ENCODE measurements around the gene CHST14.

The CHST14 gene

GRCh38 chr15:40512440-40512839 is 41.7 kb downstream of the CHST14 start:
- Histone ChIP-seq H2BK5ac (ENCODE audit: low read length) (no peak overlapping the region), H3K79me2 (ENCODE audit: control insufficient read depth, insufficient read depth, low read length) (no peaks in the 10 kb centered on the region), H3K36me3 (ENCODE audit: control insufficient read depth, insufficient read depth, low read length) (no peaks in the 10 kb centered on the region), H3K27me3 (ENCODE audit: insufficient read depth, low read length, poor library complexity) (peaks cover 6% of the 10 kb centered on the region), H4K8ac (ENCODE audit: low read depth, low read length) (no peak overlapping the region), H3K79me1 (ENCODE audit: low read length) (no peaks in the 10 kb centered on the region), H3K18ac (ENCODE audit: low read length) (no peak overlapping the region), H2BK15ac (replicated peaks; ENCODE audit: low read depth) (no peak overlapping the region), H3K27ac (ENCODE audit: low read depth, low read length) (no peak overlapping the region), H3K56ac (ENCODE audit: low read length) (peak overlapping the region; percentile 93), H3K4ac (ENCODE audit: low read depth, low read length) (no peak overlapping the region), H3K4me2 (ENCODE audit: low read length) (no peak overlapping the region), H3K4me3 (ENCODE audit: low read length) (no peak overlapping the region), H3K4me1 (ENCODE audit: control insufficient read depth, low read depth, low read length) (no peaks in the 10 kb centered on the region), H4K5ac (ENCODE audit: low read length) (no peak overlapping the region), H2BK120ac (ENCODE audit: low read depth, low read length) (no peak overlapping the region), H3K9ac (ENCODE audit: low read length) (no peak overlapping the region), H3K23ac (ENCODE audit: low read length) (no peak overlapping the region), H2AK5ac (ENCODE audit: low read length) (no peak overlapping the region)
- no CpG with 5 or more reads among the region's 2 CpGs for WGBS (ENCODE audit: extremely low coverage, insufficient coverage, low lambda C conversion rate)
- DNase-seq, result no peak

DNA sequence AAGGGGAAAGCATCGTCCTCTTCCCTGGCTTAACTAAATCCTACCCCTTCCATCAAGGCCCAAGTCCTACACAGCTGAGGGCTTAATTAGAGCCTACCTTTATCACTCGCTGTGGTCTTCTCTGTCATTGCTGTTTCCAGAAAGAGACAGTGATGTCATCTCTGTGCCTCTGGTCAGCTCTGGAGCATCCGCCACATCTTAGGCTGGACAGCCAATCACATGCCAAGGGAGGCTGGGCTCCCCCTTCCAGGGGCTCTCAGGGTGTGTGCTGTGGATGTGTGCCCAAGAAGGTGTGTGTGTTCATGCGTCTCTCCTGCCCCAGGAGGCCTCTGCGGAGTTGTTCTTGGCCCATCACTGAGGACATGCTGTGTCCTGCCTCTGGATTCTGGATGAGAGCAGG is 42.8 kb downstream of the CHST14 start:
- no peak overlapping the region for H3K23ac ChIP-seq (ENCODE audit: low read length)
- no peak overlapping the region for H3K56ac ChIP-seq (ENCODE audit: low read length)
- H3K79me1 ChIP-seq (ENCODE audit: low read length), result no peaks in the 10 kb centered on the region
- H2BK15ac ChIP-seq (replicated peaks; ENCODE audit: low read depth), result no peak overlapping the region
- no peak overlapping the region for H2AK5ac ChIP-seq (ENCODE audit: low read length)
- no peaks in the 10 kb centered on the region for H3K4me1 ChIP-seq (ENCODE audit: control insufficient read depth, low read depth, low read length)
- peaks cover 6% of the 10 kb centered on the region for H3K27me3 ChIP-seq (ENCODE audit: insufficient read depth, low read length, poor library complexity)
- no peak overlapping the region for H3K4me3 ChIP-seq (ENCODE audit: low read length)
- no peak overlapping the region for H3K4ac ChIP-seq (ENCODE audit: low read depth, low read length)
- no peak overlapping the region for H3K18ac ChIP-seq (ENCODE audit: low read length)
- H3K79me2 ChIP-seq (ENCODE audit: control insufficient read depth, insufficient read depth, low read length), result no peaks in the 10 kb centered on the region
- no peaks in the 10 kb centered on the region for H3K36me3 ChIP-seq (ENCODE audit: control insufficient read depth, insufficient read depth, low read length)
- no peak overlapping the region for H2BK120ac ChIP-seq (ENCODE audit: low read depth, low read length)
- no peak overlapping the region for H2BK5ac ChIP-seq (ENCODE audit: low read length)
- H3K9ac ChIP-seq (ENCODE audit: low read length), result no peak overlapping the region
- H3K4me2 ChIP-seq (ENCODE audit: low read length), result no peak overlapping the region
- no CpG with 5 or more reads among the region's 5 CpGs for WGBS (ENCODE audit: extremely low coverage, insufficient coverage, low lambda C conversion rate)
- DNase-seq, result no peak
- no peak overlapping the region for H4K5ac ChIP-seq (ENCODE audit: low read length)
- H3K27ac ChIP-seq (ENCODE audit: low read depth, low read length), result no peak overlapping the region
- no peak overlapping the region for H4K8ac ChIP-seq (ENCODE audit: low read depth, low read length)

DNA sequence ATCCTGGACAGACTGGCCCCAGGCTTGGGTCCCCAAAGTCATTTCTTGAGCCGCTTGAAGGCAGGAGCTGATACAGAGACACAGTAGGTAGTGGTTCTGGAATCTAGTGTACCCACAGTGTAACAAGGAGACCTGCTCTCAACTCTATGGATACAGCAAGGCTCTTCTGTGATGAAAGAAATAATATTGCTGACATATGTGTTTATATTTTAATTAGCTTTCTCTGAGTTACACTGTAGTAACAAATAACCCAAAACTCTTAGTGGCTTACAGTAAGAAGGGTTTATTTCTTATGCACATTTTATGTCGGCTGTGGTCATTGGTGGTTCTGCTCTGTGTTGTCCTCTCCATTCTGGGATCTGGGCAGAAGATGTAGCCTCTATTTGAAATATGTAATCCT is 45.5 kb downstream of the CHST14 start:
- Histone ChIP-seq H3K56ac (ENCODE audit: low read length) (no peak overlapping the region), H3K4me2 (ENCODE audit: low read length) (no peak overlapping the region), H3K4me3 (ENCODE audit: low read length) (no peak overlapping the region), H4K5ac (ENCODE audit: low read length) (no peak overlapping the region), H3K27ac (ENCODE audit: low read depth, low read length) (no peak overlapping the region), H3K79me2 (ENCODE audit: control insufficient read depth, insufficient read depth, low read length) (no peaks in the 10 kb centered on the region), H3K9ac (ENCODE audit: low read length) (no peak overlapping the region), H2BK120ac (ENCODE audit: low read depth, low read length) (no peak overlapping the region), H3K4me1 (ENCODE audit: control insufficient read depth, low read depth, low read length) (no peaks in the 10 kb centered on the region), H2AK5ac (ENCODE audit: low read length) (no peak overlapping the region), H3K18ac (ENCODE audit: low read length) (no peak overlapping the region), H3K4ac (ENCODE audit: low read depth, low read length) (no peak overlapping the region), H3K36me3 (ENCODE audit: control insufficient read depth, insufficient read depth, low read length) (no peaks in the 10 kb centered on the region), H3K23ac (ENCODE audit: low read length) (no peak overlapping the region), H3K79me1 (ENCODE audit: low read length) (no peaks in the 10 kb centered on the region), H4K8ac (ENCODE audit: low read depth, low read length) (no peak overlapping the region), H2BK5ac (ENCODE audit: low read length) (no peak overlapping the region), H3K27me3 (ENCODE audit: insufficient read depth, low read length, poor library complexity) (no peaks in the 10 kb centered on the region), H2BK15ac (replicated peaks; ENCODE audit: low read depth) (no peak overlapping the region)
- WGBS (ENCODE audit: extremely low coverage, insufficient coverage, low lambda C conversion rate), result no CpG with 5 or more reads among the region's 2 CpGs
- DNase-seq, result no peak
